OCI-LY1 (cell line): ENCODE results near the gene DROSHA.

Source experiments
- CTCF ChIP-seq: fragments of 200-600 bp; sonication (generic), shearing (Covaris generic); IDR thresholded peaks from 2 replicates; pipeline ENCODE4 v1.5.1; 2017; ENCODE audit warnings: mild to moderate bottlenecking, antibody characterized with exemption, low read length, moderate library complexity, mixed read lengths
- EZH2 ChIP-seq: fragments of 200-600 bp; sonication (generic), shearing (Covaris generic); IDR thresholded peaks from 2 replicates; pipeline ENCODE4 v1.8.0; 2017; ENCODE audit warnings: borderline replicate concordance, mixed run types, mild to moderate bottlenecking, antibody characterized with exemption, low read length, moderate library complexity, mixed read lengths

GRCh38 chr5:31534527-31535046, 2.7 kb upstream of the DROSHA start:
- TF ChIP-seq CTCF (no peak), EZH2 (no peak)
